Smooth muscle cell of the coronary artery (primary cell): ENCODE measurements around the gene TLL1. TPM values are rescaled to one million over a fixed set of nuclear protein-coding genes. Genes with fewer than 3 reads are reported as not detected.

Source experiments
- total RNA-seq: library from RNA; depleted of rRNA; stranded (reverse); fragments of >200 nt; gene quantifications from 2 replicates; pipeline ENCODE4 v1.2.3, GENCODE V29; 2014; ENCODE audit warnings: low replicate concordance

The TLL1 gene
- total RNA-seq: 0.08 and 0.12 TPM in 2 replicates

DNA sequence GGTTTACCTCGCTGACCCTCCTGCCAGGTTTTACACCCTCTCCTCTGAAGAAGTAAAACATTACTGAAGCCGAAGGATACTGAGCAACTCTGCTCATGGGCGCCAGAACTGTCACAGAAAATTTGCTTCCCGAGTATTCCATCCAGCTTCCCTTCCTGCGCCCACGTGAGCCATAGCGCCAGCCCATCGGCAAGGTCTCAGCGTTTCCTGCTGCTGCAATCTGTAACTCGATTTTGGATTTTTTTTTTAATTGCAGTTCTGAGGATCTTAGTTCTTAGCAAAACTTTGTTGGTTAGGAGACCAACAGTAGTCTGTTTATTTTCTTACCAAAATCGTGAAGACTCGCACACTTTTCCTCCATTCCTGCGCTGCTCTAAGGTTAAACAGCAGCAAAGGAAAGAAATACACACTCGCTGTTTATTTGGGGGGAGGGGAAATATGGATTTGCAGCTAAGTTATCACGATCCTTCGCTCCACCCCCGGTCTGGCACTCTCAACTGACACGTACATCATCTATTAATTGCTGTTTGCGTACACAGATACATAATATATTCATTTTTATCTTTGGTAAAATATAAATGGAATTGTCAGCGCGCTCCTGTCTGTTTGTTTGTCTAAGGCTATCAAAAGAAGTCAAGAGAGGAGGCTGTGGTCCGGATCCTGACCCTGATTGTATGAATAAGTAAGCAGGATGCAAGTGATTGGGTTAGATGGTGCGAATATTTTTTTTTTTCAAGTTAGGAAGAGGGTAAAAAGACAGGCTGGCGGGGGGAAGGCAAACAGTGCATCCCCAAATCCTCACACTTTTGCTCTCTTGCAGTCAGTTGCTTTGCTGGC lies at the start of gene TLL1:
TLL1 (plus strand) TSS at position 777 of the 837 bp plus-strand sequence. CDS start 668 bp downstream, outside the sequence.

